Heart left ventricle (tissue), 13 donors: ENCODE data around the gene FKBP4.

ENCODE experiments used
- CTCF ChIP-seq, 12 donors: fragments of 200-600 bp; sonication (generic) in 4 of 12; IDR thresholded peaks; one replicate each; pipeline versions ENCODE4 v1.5.0 to v1.8.0; 2018 to 2022; ENCODE audit warnings: antibody characterized with exemption in 12 of 12, mild to moderate bottlenecking in 5 of 12
- POLR2A ChIP-seq, 2 donors: fragments of 450-650 bp; IDR thresholded peaks; one replicate each; pipeline ENCODE4 v1.6.1; 2017; ENCODE audit warnings: antibody characterized with exemption in 2 of 2, mild to moderate bottlenecking in 2 of 2, moderate library complexity in 2 of 2
- donor health status: ischemic (EF 13 %, LVEDD 7.1; RV severe dilation, severe dysfunction).
- donor health status: DM: no; HTN: yes; CAD: no.
- donor health status: DM: no; HTN: no; CAD: no.
- donor health status: ischemic (EF 25% LVEDD 6.9; RV normal size, moderate dysfunction).
- donor health status: ischemic (EF 25% LVEDD 5.7; RV mildly dilated, moderate dysfunction).
- donor health status: ischemic (EF 35%, LVEDD 5.7; RV mildly dilated, moderate dysfunction).
- donor health status: nonischemic (EF 11% LVEDD 7.7; RV severe dilation, severe dysfunction).
- donor health status: DM: yes; HTN: yes; CAD: no.
- donor health status: PGD.
- donor health status: ischemic (EF 29% LVEDD 5.4; RV normal size, mild dysfunction).
- donor health status: nonischemic (EF 23%, LVEDD 6.1; RV moderate dilation, normal function).

GRCh38 chr12:2772370-2772769 is 22.4 kb upstream of the FKBP4 start:
- TF ChIP-seq CTCF (IDR thresholded peaks at IDR 0.05), result no peak
- no peak for TF ChIP-seq POLR2A (IDR thresholded peaks at IDR 0.05)
